SK-MEL-5 (cell line): ENCODE data around the gene METTL6. TPM values are rescaled to one million over a fixed set of nuclear protein-coding genes. Genes with fewer than 3 reads are reported as not detected.
A peak's percentile ranks its signal among the peaks of the same experiment; 100 is the strongest.
"Not testable (repeated sequence)": the region's sequence is repeated elsewhere in the genome, so short reads cannot be mapped to it uniquely, and the experiment has no call there.

ENCODE experiments used
- DNase-seq: peaks from one replicate; pipeline ENCODE4 v3.0.0-alpha.2; 2016; ENCODE audit warnings: low read depth, low spot score
- in situ Hi-C: cut with HindIII; loops from 2 replicates; pipeline ENCODE4 v1.10.0; 2016; ENCODE audit warnings: low sequenced_read_pairs, high pct_unique_total_duplicates, low pct_unique_long_range_greater_than_20kb
- polyA plus RNA-seq, 2 experiments: library from polyadenylated mRNA; depleted of rRNA; stranded (reverse); fragments of >200 nt; gene quantifications; 2 replicates each; pipeline ENCODE4 v1.2.3, GENCODE V29; 2015
- total RNA-seq: library from RNA; depleted of rRNA; stranded (reverse); fragments of >200 nt; shearing (Covaris generic); gene quantifications from 2 replicates; pipeline ENCODE4 v1.2.3, GENCODE V29; 2014; rRNA removed

METTL6 gene, protein sequence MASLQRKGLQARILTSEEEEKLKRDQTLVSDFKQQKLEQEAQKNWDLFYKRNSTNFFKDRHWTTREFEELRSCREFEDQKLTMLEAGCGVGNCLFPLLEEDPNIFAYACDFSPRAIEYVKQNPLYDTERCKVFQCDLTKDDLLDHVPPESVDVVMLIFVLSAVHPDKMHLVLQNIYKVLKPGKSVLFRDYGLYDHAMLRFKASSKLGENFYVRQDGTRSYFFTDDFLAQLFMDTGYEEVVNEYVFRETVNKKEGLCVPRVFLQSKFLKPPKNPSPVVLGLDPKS
- 29.2 and 35.3 TPM in 2 replicates for total RNA-seq
- polyA plus RNA-seq (2015; cell fraction: cytosol; rRNA removed): 21.8 and 23.0 TPM in 2 replicates
- polyA plus RNA-seq (2015; cell fraction: nucleus; rRNA removed): 13.6 and 25.4 TPM in 2 replicates

GRCh38 chr3:15427182-15427880 lies at the start of gene METTL6, which contains the start of gene EAF1:
Gene METTL6, minus strand, starts transcription at chr3:15427544. Its CDS starts 1,033 bp downstream, at chr3:15426511.
Gene EAF1, plus strand, starts transcription at chr3:15427598. Its CDS starts 182 bp downstream, at chr3:15427780.
- in situ Hi-C loops: no loop called here
- peak; percentile 78 for DNase-seq

DNA sequence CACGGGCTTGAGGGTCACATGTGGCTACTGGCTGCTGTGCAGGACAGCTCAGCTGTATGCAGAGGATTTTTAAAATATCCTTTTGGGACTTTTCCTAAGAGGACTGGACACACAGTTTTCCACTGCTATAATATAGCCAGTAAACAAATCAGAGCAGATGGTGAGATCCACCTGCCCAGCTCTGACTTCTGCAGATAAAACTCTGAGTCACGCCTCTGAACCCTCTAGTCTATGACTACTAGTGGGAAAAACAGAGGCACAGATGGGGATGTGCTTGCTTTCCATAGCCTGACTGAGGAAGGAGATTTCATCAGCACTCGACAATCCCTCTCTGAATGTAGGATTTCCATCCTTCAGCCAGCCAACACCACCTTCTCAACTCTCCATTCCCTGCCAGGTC lies 49.0 kb upstream of the METTL6 start:
- no peak for DNase-seq
- in situ Hi-C loops: no loop called here

- DNase-seq: no peak
- in situ Hi-C loops: no loop called here
These were observed 47.8 kb upstream of the METTL6 start for GRCh38 chr3:15475161-15475560.

DNA sequence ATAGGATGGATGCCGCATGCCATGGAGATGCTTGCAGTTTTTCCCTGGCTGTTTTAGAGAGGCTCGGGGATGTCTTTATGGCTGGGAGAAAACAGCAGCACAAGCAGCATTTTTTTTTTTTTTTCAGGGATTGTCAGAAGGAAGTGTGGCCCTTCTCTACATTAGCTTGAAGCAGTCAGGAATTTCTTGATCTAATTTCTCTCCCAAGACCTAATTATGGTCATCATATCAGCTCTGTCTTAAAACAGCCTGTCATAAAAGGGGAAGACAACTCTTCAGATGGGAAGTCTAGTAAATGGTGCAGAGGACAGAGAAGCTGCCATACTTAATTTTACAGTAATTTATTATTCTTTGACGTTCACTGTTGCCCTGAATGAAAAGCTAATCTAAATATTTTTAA lies 44.5 kb upstream of the METTL6 start:
- in situ Hi-C loops: no loop called here
- DNase-seq: no peak

- in situ Hi-C loops: no loop called here
- DNase-seq: no peak
These were observed 43.5 kb upstream of the METTL6 start for GRCh38 chr3:15470849-15471248.

- in situ Hi-C loops: no loop called here
These were observed 42.9 kb upstream of the METTL6 start for GRCh38 chr3:15470261-15470660.

DNA sequence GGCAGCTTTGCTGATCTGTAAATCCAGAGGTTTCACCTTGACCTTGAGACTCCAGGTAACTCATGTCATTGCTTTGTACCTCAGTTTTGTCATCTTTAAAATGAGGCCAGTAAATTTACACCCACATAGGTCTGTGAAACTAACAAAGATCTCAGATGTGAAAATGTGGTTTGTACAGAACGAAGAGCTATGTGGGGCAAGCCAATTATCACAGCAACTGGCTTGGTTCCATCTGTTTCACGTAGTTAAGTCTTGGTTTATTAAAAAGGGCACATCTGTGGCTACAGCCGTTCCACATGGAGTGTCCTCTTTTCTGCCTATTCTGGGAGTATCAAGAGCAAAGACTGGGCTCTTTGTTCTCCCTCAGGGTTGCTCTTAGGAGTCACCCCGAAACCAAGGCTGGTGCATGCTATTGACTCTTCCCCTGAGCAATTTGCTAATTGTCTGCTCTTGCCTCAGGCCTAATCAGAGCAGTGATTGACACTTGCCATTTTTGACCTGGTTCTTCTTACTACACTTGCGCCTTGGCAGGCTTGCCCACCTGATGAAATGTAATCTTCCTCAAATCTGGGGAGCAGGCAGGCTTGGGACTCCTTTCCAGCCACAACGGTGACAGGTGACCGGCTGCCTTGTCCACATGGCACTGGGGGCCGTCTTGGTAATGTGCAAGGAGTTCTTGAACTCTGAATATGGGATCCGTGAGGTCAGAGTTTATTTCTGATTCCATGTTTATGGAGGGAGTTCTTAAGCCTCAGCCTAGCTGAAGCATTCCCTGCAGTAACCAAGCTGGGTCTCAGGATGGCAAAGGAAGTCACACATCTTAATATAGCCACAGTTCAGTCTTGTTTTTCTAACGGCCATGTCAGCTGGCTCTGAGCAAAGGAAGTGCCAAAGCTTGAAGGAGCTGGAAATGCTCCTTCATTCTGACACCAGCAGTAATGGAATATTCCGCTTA lies 40.2 kb upstream of the METTL6 start:
- in situ Hi-C loops: no loop called here
- DNase-seq: no peak

More at GRCh38 chr3:15470261-15470660, 42.9 kb upstream of the METTL6 start:
- DNase-seq: peak; percentile 11

DNA sequence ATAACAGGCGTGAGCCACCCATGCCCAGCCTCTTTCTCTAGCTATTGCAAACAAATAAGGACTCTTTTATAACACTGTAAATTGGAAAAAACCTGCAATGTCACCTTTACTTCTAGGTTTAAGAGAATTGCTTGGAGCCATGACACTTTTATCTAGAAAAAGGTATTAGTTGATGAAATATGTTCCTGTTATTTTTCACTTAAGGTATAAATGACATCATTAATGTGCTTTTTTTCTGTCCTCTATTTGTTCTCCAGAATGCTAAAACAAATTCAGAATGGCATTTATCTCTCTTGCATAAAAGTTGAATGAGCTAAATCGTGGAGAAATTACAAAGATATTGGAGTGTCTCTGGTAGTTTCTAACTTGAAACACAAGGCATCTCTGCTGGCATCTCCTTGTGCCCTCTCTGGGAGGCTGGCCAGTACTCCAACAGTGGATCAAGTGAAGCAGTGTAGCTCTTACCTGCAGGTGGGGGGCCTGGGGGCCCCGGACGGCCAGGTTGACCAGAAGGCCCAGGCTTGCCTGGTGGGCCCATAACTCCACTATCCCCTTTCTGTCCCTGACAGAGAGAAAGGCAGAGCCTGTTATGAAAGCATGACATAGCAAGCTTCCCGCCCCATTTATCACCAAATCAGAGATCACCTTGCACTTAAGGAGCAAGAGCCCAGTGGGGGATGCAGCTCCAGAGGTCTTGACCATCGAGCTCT lies 38.7 kb upstream of the METTL6 start:
- DNase-seq: no peak
- in situ Hi-C loops: no loop called here

- in situ Hi-C loops: no loop called here
These were observed 35.1 kb upstream of the METTL6 start for GRCh38 chr3:15462451-15462850.

GRCh38 chr3:15460891-15461531 lies 33.7 kb upstream of the METTL6 start:
- in situ Hi-C loops: no loop called here
- no peak for DNase-seq

More at GRCh38 chr3:15462451-15462850, 35.1 kb upstream of the METTL6 start:
- DNase-seq: no peak

DNA sequence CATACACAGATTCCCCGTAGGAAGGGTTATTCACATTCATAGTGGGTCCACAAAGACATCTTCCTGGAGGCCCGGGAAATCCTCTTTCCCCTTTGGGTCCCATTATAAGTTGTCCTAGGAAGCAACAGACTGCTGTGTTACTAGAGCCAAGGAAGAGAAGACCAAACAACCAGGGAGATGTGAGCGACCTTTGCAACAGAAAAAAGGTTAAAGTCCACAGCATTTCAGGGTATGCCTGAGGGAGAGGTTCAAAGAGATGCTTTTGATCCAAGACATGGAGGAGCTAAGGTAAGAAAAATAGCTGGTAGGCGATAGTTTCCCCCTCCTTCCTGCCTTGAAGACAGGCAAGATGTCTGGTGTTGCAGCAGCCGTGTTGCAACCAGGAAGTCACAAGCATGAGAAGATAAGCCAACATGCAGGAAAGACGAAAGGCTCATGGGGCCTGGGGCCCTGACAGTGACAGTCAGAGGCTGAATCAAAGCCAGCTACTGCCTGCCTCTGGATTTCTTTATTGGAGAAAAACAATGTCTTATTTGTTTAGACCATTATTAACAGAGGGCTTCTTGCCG lies 31.0 kb upstream of the METTL6 start:
- DNase-seq: peak; percentile 15
- in situ Hi-C loops: no loop called here

DNA sequence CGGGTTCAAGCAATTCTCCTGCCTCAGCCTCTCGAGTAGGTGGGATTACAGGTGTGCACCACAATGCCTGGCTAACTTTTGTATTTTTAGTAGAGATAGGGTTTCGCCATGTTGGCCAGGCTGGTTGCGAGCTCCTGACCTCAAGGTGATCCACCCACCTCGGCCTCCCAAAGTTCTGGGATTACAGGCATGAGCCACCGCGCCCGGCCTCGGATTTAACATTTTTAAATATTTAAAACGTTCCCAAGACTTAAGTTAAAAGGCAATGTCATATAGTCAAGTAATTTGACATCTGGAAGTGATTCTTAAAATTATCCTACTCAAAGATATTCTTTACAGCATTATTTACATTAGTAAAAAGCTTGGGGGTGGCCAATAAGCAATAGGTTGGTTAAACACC lies 29.6 kb upstream of the METTL6 start:
- DNase-seq, in situ Hi-C loops: not testable (repeated sequence)

DNA sequence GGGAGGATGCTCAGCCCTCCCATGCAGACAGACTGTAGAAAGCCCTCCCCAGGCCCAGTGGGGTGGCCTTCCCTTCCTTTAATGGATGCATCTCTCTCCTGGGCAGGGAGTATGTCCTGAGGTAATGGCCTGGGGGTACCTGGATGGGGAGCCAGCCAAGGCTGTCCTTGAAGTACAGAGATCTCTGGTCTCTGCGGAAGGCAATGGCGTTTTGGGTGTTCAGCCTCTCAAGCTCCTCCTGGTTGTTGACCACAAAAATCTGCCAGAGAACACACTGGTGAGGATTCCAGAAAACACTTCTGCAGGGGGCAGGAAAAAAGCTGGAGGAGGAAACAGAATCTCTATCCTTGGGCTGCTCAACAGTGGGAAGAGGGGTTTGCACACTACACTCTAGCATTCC lies 29.0 kb upstream of the METTL6 start:
- DNase-seq: no peak
- in situ Hi-C loops: no loop called here

DNA sequence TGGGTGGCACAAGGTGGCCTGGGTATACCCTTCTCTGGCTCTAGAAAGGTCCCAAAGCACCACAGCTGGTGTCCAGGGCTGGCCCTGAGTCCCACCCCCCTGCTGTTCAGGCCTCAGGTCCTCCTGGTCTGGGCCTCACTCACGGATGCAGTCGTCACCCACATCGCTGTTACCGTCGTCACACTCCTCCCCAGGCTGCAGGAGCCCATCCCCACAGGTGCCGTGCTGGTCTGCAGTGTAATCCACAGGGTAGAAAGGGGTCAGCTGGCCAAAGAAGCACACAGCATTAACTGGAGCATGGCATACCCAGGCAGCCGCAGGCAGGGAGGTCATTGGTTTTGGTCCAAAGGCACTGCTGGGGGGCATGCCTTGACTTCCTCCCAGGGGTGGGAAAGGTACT lies 28.4 kb upstream of the METTL6 start:
- DNase-seq: no peak
- in situ Hi-C loops: no loop called here

GRCh38 chr3:15454965-15455364 lies 27.6 kb upstream of the METTL6 start:
- in situ Hi-C loops: no loop called here
- DNase-seq: no peak

GRCh38 chr3:15453991-15454625 lies 26.8 kb upstream of the METTL6 start:
- in situ Hi-C loops: no loop called here
- no peak for DNase-seq
